IMR-90 (cell line): ENCODE results near the gene MOV10L1.

Experiments used
- CEBPB ChIP-seq: IDR thresholded peaks from 2 replicates; pipeline ENCODE4 v1.6.1; 2012; ENCODE audit warnings: low read depth, low read length, improper control_type of control experiment
- TF ChIP-seq, protein P1 (sequence below): conservative IDR thresholded peaks from 2 replicates; pipeline ENCODE4 v1.5.1; 2012; ENCODE audit warnings: mild to moderate bottlenecking, low read depth, low read length, improper control_type of control experiment

GRCh38 chr22:50190941-50191741 lies 101.3 kb downstream of the MOV10L1 start:
- TF ChIP-seq CEBPB, result no peak
- TF ChIP-seq, protein P1, sequence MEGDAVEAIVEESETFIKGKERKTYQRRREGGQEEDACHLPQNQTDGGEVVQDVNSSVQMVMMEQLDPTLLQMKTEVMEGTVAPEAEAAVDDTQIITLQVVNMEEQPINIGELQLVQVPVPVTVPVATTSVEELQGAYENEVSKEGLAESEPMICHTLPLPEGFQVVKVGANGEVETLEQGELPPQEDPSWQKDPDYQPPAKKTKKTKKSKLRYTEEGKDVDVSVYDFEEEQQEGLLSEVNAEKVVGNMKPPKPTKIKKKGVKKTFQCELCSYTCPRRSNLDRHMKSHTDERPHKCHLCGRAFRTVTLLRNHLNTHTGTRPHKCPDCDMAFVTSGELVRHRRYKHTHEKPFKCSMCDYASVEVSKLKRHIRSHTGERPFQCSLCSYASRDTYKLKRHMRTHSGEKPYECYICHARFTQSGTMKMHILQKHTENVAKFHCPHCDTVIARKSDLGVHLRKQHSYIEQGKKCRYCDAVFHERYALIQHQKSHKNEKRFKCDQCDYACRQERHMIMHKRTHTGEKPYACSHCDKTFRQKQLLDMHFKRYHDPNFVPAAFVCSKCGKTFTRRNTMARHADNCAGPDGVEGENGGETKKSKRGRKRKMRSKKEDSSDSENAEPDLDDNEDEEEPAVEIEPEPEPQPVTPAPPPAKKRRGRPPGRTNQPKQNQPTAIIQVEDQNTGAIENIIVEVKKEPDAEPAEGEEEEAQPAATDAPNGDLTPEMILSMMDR, result no peak
